ENCODE data around the gene NAV2.

NAV2 gene

GRCh38 chr11:19722702-19723101 lies 10.1 kb downstream of the NAV2 start:
- DNase-seq (ENCODE audit: low read depth), result no peak
- TF ChIP-seq CTCF (conservative IDR thresholded peaks at IDR 0.05; ENCODE audit: control insufficient read depth, insufficient read depth, low read depth, low read length), result no peak
- no peak overlapping the region for H3K4me3 ChIP-seq (ENCODE audit: control insufficient read depth, low read depth, low read length)

- TF ChIP-seq CTCF (conservative IDR thresholded peaks at IDR 0.05; ENCODE audit: control insufficient read depth, insufficient read depth, low read depth, low read length), result no peak
- H3K4me3 ChIP-seq (ENCODE audit: control insufficient read depth, low read depth, low read length), result no peak overlapping the region
- peak; percentile 52 for DNase-seq (ENCODE audit: low read depth)
Observed at GRCh38 chr11:19723572-19724342, 11.1 kb downstream of the NAV2 start.

GRCh38 chr11:19724765-19725164 lies 12.1 kb downstream of the NAV2 start:
- DNase-seq (ENCODE audit: low read depth), result no peak
- TF ChIP-seq CTCF (conservative IDR thresholded peaks at IDR 0.05; ENCODE audit: control insufficient read depth, insufficient read depth, low read depth, low read length), result no peak
- H3K4me3 ChIP-seq (ENCODE audit: control insufficient read depth, low read depth, low read length), result no peak overlapping the region

- H3K4me3 ChIP-seq (ENCODE audit: control insufficient read depth, low read depth, low read length), result no peak overlapping the region
- no peak for TF ChIP-seq CTCF (conservative IDR thresholded peaks at IDR 0.05; ENCODE audit: control insufficient read depth, insufficient read depth, low read depth, low read length)
- DNase-seq (ENCODE audit: low read depth), result no peak
Observed at GRCh38 chr11:19725379-19726079, 12.9 kb downstream of the NAV2 start.

- peak; percentile 79 for DNase-seq (ENCODE audit: low read depth)
- H3K4me3 ChIP-seq (ENCODE audit: control insufficient read depth, low read depth, low read length), result no peak overlapping the region
- no peak for TF ChIP-seq CTCF (conservative IDR thresholded peaks at IDR 0.05; ENCODE audit: control insufficient read depth, insufficient read depth, low read depth, low read length)
Observed at GRCh38 chr11:19727246-19727645, 14.6 kb downstream of the NAV2 start.

GRCh38 chr11:19728436-19728835 lies 15.8 kb downstream of the NAV2 start:
- peak; percentile 46 for DNase-seq (ENCODE audit: low read depth)
- H3K4me3 ChIP-seq (ENCODE audit: control insufficient read depth, low read depth, low read length), result no peak overlapping the region
- TF ChIP-seq CTCF (conservative IDR thresholded peaks at IDR 0.05; ENCODE audit: control insufficient read depth, insufficient read depth, low read depth, low read length), result no peak
